WI38 (cell line): ENCODE measurements around the gene AQP9.

Experiments used
- H3K4me3 ChIP-seq: 2 replicates; pipeline ENCODE4 v1.5.1; 2011; ENCODE audit warnings: low read depth, mild to moderate bottlenecking, control low read depth, low read length
- CTCF ChIP-seq: IDR thresholded peaks from 2 replicates; pipeline ENCODE4 v1.5.1; 2012; ENCODE audit warnings: low read depth, mild to moderate bottlenecking, control low read depth, low read length

Gene AQP9

GRCh38 chr15:58138106-58138505 is at the start of gene AQP9:
AQP9 (plus strand) TSS chr15:58138381; CDS start chr15:58138566, 185 bp downstream.
- TF ChIP-seq CTCF = no peak
- no peak within 1 kb of the TSS for H3K4me3 ChIP-seq

- TF ChIP-seq CTCF = no peak
- H3K4me3 ChIP-seq = no peak overlapping the region
These were observed 42.8 kb upstream of the AQP9 start for GRCh38 chr15:58095415-58095814.

- TF ChIP-seq CTCF = no peak
These were observed 41.6 kb upstream of the AQP9 start for GRCh38 chr15:58096529-58097084.

GRCh38 chr15:58103482-58103881 is 34.7 kb upstream of the AQP9 start:
- no peak for TF ChIP-seq CTCF
- H3K4me3 ChIP-seq = no peak overlapping the region

More at GRCh38 chr15:58096529-58097084, 41.6 kb upstream of the AQP9 start:
- no peak overlapping the region for H3K4me3 ChIP-seq

GRCh38 chr15:58108117-58108516 is 30.1 kb upstream of the AQP9 start:
- H3K4me3 ChIP-seq = no peak overlapping the region

GRCh38 chr15:58109419-58109818 is 28.8 kb upstream of the AQP9 start:
- no peak for TF ChIP-seq CTCF
- H3K4me3 ChIP-seq = no peak overlapping the region

More at GRCh38 chr15:58108117-58108516, 30.1 kb upstream of the AQP9 start:
- no peak for TF ChIP-seq CTCF

- TF ChIP-seq CTCF = no peak
These were observed 27.0 kb upstream of the AQP9 start for GRCh38 chr15:58110999-58111717.

More at GRCh38 chr15:58110999-58111717, 27.0 kb upstream of the AQP9 start:
- H3K4me3 ChIP-seq = no peak overlapping the region
